Upper lobe of right lung (tissue), 1 donor: ENCODE measurements around the gene FHOD3. TPM values are rescaled to one million over a fixed set of nuclear protein-coding genes. Genes with fewer than 3 reads are reported as not detected.

Source experiments
- ATAC-seq: fragments of 200-7000 bp; cut with Tn5 transposase; one replicate; pipeline ENCODE4 v1.9.1; 2020; ENCODE audit warnings: mild to moderate bottlenecking, moderate library complexity
- DNase-seq: peaks from one replicate; pipeline ENCODE4 v3.0.0-alpha.2; 2020
- H3K27ac ChIP-seq: fragments of 200-600 bp; one replicate; pipeline ENCODE4 v1.8.0; 2022
- H3K27me3 ChIP-seq: fragments of 200-600 bp; one replicate; pipeline ENCODE4 v1.8.0; 2022; ENCODE audit warnings: mild to moderate bottlenecking
- H3K36me3 ChIP-seq: fragments of 200-600 bp; one replicate; pipeline ENCODE4 v1.8.0; 2022
- H3K4me1 ChIP-seq: fragments of 200-600 bp; one replicate; pipeline ENCODE4 v1.8.0; 2022
- H3K4me3 ChIP-seq: fragments of 200-600 bp; one replicate; pipeline ENCODE4 v1.8.0; 2022; ENCODE audit warnings: mild to moderate bottlenecking
- H3K9me3 ChIP-seq: fragments of 200-600 bp; one replicate; pipeline ENCODE4 v1.8.0; 2022
- intact Hi-C: fragments of 100-400 bp; cut with DNase I; formaldehyde crosslinking; loops from one replicate; pipeline ENCODE4 v1.11.0; 2022
- total RNA-seq: library from RNA; stranded (reverse); fragmentation: NEBNext Ultra II Directional; extraction: Animal tissue kit (Norgen Biotek cat#: 25700); gene quantifications from one replicate; pipeline ENCODE4 v1.2.1, GENCODE V29; 2021
- TF ChIP-seq, protein P1 (sequence below): fragments of 200-600 bp; IDR thresholded peaks from one replicate; pipeline ENCODE4 v1.8.0; 2022; ENCODE audit warnings: antibody characterized with exemption
- donor health status: DM: no; HTN: yes; CAD: no; lungs with severe emphysema.

Gene FHOD3
- total RNA-seq, 1 donor from 2014 or later = 1.9 TPM

- DNase-seq (no peak), ATAC-seq (no peak)
- H3K9me3 ChIP-seq = no peaks in the 10 kb centered on the region
- intact Hi-C loops = no loop called here
- H3K36me3 ChIP-seq = no peaks in the 10 kb centered on the region
- no peak overlapping the region for H3K4me3 ChIP-seq
- TF ChIP-seq, protein P1, sequence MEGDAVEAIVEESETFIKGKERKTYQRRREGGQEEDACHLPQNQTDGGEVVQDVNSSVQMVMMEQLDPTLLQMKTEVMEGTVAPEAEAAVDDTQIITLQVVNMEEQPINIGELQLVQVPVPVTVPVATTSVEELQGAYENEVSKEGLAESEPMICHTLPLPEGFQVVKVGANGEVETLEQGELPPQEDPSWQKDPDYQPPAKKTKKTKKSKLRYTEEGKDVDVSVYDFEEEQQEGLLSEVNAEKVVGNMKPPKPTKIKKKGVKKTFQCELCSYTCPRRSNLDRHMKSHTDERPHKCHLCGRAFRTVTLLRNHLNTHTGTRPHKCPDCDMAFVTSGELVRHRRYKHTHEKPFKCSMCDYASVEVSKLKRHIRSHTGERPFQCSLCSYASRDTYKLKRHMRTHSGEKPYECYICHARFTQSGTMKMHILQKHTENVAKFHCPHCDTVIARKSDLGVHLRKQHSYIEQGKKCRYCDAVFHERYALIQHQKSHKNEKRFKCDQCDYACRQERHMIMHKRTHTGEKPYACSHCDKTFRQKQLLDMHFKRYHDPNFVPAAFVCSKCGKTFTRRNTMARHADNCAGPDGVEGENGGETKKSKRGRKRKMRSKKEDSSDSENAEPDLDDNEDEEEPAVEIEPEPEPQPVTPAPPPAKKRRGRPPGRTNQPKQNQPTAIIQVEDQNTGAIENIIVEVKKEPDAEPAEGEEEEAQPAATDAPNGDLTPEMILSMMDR = no peak
- no peaks in the 10 kb centered on the region for H3K27me3 ChIP-seq
- no peak overlapping the region for H3K27ac ChIP-seq
- no peaks in the 10 kb centered on the region for H3K4me1 ChIP-seq
Observed at GRCh38 chr18:36783792-36784191, 486.3 kb downstream of the FHOD3 start.

DNA sequence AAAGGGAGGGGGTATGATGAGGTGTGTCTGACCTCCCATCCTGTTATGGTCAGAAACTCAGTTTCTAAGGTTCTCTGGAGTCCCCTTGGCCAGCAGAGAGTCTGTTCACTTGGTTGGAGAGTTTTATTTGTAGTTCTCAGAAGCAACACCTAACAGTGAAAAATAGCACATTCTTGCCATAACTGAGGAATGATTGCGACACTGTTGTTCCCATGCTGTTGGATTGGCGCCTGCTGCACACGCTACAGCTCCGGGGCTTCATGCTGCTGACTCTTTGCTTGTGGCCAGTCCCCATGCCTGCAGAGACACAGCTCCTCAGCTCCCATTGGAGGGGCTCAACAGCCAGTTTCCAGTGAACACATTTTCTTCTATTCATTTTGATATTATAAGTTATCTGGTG, 489.2 kb downstream of the FHOD3 start:
- no peaks in the 10 kb centered on the region for H3K9me3 ChIP-seq
- intact Hi-C loops = no loop called here
- H3K4me3 ChIP-seq = no peak overlapping the region
- ATAC-seq = peak; percentile 91
- no peaks in the 10 kb centered on the region for H3K4me1 ChIP-seq
- H3K27ac ChIP-seq = peak overlapping the region; percentile 43
- peaks cover 14% of the 10 kb centered on the region for H3K36me3 ChIP-seq
- TF ChIP-seq, protein P1 = no peak
- peak; percentile 71 for DNase-seq
- H3K27me3 ChIP-seq = no peaks in the 10 kb centered on the region

GRCh38 chr18:36792634-36793283, 495.2 kb downstream of the FHOD3 start:
- intact Hi-C loops = no loop called here
- H3K36me3 ChIP-seq = peaks cover 50% of the 10 kb centered on the region
- DNase-seq (no peak), ATAC-seq (no peak)
- H3K4me3 ChIP-seq = no peak overlapping the region
- H3K27ac ChIP-seq = no peak overlapping the region
- TF ChIP-seq, protein P1 = no peak
- no peaks in the 10 kb centered on the region for H3K4me1 ChIP-seq
- no peaks in the 10 kb centered on the region for H3K9me3 ChIP-seq
- H3K27me3 ChIP-seq = no peaks in the 10 kb centered on the region

GRCh38 chr18:36798738-36799473, 501.4 kb downstream of the FHOD3 start:
- H3K36me3 ChIP-seq = peaks cover 83% of the 10 kb centered on the region
- TF ChIP-seq, protein P1 = no peak
- no peak for ATAC-seq
- intact Hi-C loops = no loop called here
- H3K9me3 ChIP-seq = no peaks in the 10 kb centered on the region
- H3K27ac ChIP-seq = no peak overlapping the region
- no peaks in the 10 kb centered on the region for H3K27me3 ChIP-seq
- no peaks in the 10 kb centered on the region for H3K4me1 ChIP-seq
- H3K4me3 ChIP-seq = no peak overlapping the region
- no peak for DNase-seq

DNA sequence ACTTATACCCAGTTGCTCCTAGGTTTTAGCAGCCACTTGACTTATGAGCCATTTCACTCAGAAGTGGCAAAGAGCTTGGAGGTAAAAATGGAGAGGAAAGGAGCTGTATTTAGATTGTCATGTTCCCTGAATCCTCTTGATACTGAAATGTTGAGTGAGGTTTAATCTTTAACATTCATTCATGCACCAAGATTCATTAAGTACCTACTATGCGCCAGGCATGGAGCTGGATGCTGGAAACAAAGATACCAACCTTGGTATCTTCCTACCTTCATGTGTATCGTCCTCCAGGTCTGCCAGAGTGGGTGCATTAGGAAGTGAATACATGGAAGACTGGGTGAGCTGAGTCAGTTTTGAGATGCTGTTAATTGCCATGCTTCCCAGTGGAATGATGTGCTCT, 507.6 kb downstream of the FHOD3 start:
- peaks cover 67% of the 10 kb centered on the region for H3K36me3 ChIP-seq

More for the DNA sequence above, 507.6 kb downstream of the FHOD3 start:
- TF ChIP-seq, protein P1 = no peak
- ATAC-seq (no peak), DNase-seq (no peak)
- intact Hi-C loops = no loop called here
- Histone ChIP-seq H3K27ac (no peak overlapping the region), H3K4me3 (no peak overlapping the region), H3K9me3 (no peaks in the 10 kb centered on the region), H3K27me3 (no peaks in the 10 kb centered on the region), H3K4me1 (no peaks in the 10 kb centered on the region)
